Lower lobe of right lung (tissue), 2 donors: ENCODE results near the gene COA5. TPM values are rescaled to one million over a fixed set of nuclear protein-coding genes. Genes with fewer than 3 reads are reported as not detected.

Source experiments
- ATAC-seq, 2 donors: fragments of 200-7000 bp; cut with Tn5 transposase; one replicate each; pipeline ENCODE4 v1.9.1; 2020 to 2022; ENCODE audit warnings: mild to moderate bottlenecking in 2 of 2, moderate library complexity in 2 of 2
- DNase-seq: peaks from one replicate; pipeline ENCODE4 v3.0.0-alpha.2; 2020
- H3K27ac ChIP-seq: fragments of 200-600 bp; one replicate; pipeline ENCODE4 v1.8.0; 2022
- H3K27me3 ChIP-seq: fragments of 200-600 bp; one replicate; pipeline ENCODE4 v1.8.0; 2022; ENCODE audit warnings: low read depth
- H3K36me3 ChIP-seq: fragments of 200-600 bp; one replicate; pipeline ENCODE4 v1.8.0; 2022; ENCODE audit warnings: mild to moderate bottlenecking
- H3K4me1 ChIP-seq: fragments of 200-600 bp; one replicate; pipeline ENCODE4 v1.8.0; 2022
- H3K4me3 ChIP-seq: fragments of 200-600 bp; one replicate; pipeline ENCODE4 v1.8.0; 2022; ENCODE audit warnings: mild to moderate bottlenecking
- H3K9me3 ChIP-seq: fragments of 200-600 bp; one replicate; pipeline ENCODE4 v1.8.0; 2022
- CTCF ChIP-seq: fragments of 200-600 bp; IDR thresholded peaks from one replicate; pipeline ENCODE4 v1.8.0; 2022; ENCODE audit warnings: antibody characterized with exemption, mild to moderate bottlenecking
- intact Hi-C: fragments of 100-400 bp; cut with DNase I; formaldehyde crosslinking; loops from one replicate; pipeline ENCODE4 v1.11.0; 2022
- total RNA-seq: library from RNA; stranded (reverse); fragmentation: NEBNext Ultra II Directional; extraction: Animal tissue kit (Norgen Biotek cat#: 25700); gene quantifications from one replicate; pipeline ENCODE4 v1.2.1, GENCODE V29; 2021
- donor health status: DM: no; HTN: yes; CAD: no; lungs with severe emphysema.

Gene COA5
- total RNA-seq, 1 donor from 2014 or later: 31.2 TPM

- TF ChIP-seq CTCF: no peak
- ATAC-seq (no peak), DNase-seq (no peak)
- Histone ChIP-seq H3K9me3 (no peaks in the 10 kb centered on the region), H3K27ac (no peak overlapping the region), H3K4me1 (no peaks in the 10 kb centered on the region), H3K4me3 (no peak overlapping the region), H3K27me3 (no peaks in the 10 kb centered on the region), H3K36me3 (peaks cover 85% of the 10 kb centered on the region)
- intact Hi-C loops: no loop called here
Observed at GRCh38 chr2:98556344-98557033, 51.8 kb downstream of the COA5 start.

GRCh38 chr2:98555696-98556095, 52.6 kb downstream of the COA5 start:
- Histone ChIP-seq H3K4me1 (no peaks in the 10 kb centered on the region), H3K27me3 (no peaks in the 10 kb centered on the region), H3K27ac (no peak overlapping the region), H3K4me3 (no peak overlapping the region), H3K36me3 (peaks cover 92% of the 10 kb centered on the region), H3K9me3 (no peaks in the 10 kb centered on the region)
- no peak for DNase-seq
- intact Hi-C loops: no loop called here
- no peak for ATAC-seq
- no peak for TF ChIP-seq CTCF

- intact Hi-C loops: no loop called here
- Histone ChIP-seq H3K36me3 (peaks cover 91% of the 10 kb centered on the region), H3K9me3 (no peaks in the 10 kb centered on the region), H3K27me3 (no peaks in the 10 kb centered on the region), H3K27ac (no peak overlapping the region), H3K4me3 (no peak overlapping the region), H3K4me1 (no peaks in the 10 kb centered on the region)
- TF ChIP-seq CTCF: no peak
- DNase-seq (no peak), ATAC-seq (no peak)
Observed at GRCh38 chr2:98554116-98554861, 54.0 kb downstream of the COA5 start.

GRCh38 chr2:98552499-98553179, 55.7 kb downstream of the COA5 start:
- H3K4me1 ChIP-seq: no peaks in the 10 kb centered on the region
- intact Hi-C loops: no loop called here
- no peak for ATAC-seq
- no peak for DNase-seq
- no peaks in the 10 kb centered on the region for H3K9me3 ChIP-seq
- H3K4me3 ChIP-seq: no peak overlapping the region
- no peak overlapping the region for H3K27ac ChIP-seq
- peaks cover 94% of the 10 kb centered on the region for H3K36me3 ChIP-seq
- TF ChIP-seq CTCF: no peak
- no peaks in the 10 kb centered on the region for H3K27me3 ChIP-seq

GRCh38 chr2:98551316-98551715, 57.0 kb downstream of the COA5 start:
- no peaks in the 10 kb centered on the region for H3K9me3 ChIP-seq
- H3K36me3 ChIP-seq: peaks cover 98% of the 10 kb centered on the region
- no peak for TF ChIP-seq CTCF
- DNase-seq (no peak), ATAC-seq (no peak)
- no peak overlapping the region for H3K4me3 ChIP-seq
- H3K27me3 ChIP-seq: no peaks in the 10 kb centered on the region
- H3K27ac ChIP-seq: no peak overlapping the region
- intact Hi-C loops: no loop called here
- no peaks in the 10 kb centered on the region for H3K4me1 ChIP-seq
